ENCODE results near the gene GOLM1.

GOLM1 gene

DNA sequence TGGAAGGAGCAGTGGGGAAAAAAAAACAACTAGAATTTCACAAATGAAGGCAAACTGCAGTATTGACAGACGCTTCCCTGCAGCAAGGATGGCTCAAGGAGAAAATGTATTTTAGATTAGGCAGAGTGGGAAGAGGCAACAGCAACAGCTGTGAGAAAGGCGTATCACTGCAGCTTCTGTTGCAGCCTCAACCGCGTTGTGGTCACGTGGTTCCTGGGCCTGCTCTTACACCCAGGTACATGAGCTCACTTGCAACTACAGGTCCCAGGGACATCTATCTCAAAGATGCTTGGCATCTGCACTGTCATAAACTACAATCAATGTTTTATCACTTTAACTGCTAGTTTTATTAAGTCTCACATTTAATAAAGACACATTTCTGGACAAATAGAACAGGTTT, 36.0 kb upstream of the GOLM1 start:
- Histone ChIP-seq H2AFZ (ENCODE audit: low read depth, low read length) (no peak overlapping the region), H3K4me2 (ENCODE audit: low read length) (no peak overlapping the region), H4K20me1 (ENCODE audit: insufficient read depth, low read length) (no peaks in the 10 kb centered on the region), H3K36me3 (replicated peaks; ENCODE audit: low read depth, low read length) (no peaks in the 10 kb centered on the region), H3K4me1 (ENCODE audit: low read length) (no peaks in the 10 kb centered on the region), H3K79me2 (ENCODE audit: low read length) (no peaks in the 10 kb centered on the region), H3K9me3 (ENCODE audit: insufficient read depth, low read length) (no peaks in the 10 kb centered on the region), H3K4me3 (ENCODE audit: low read length) (no peak overlapping the region), H3K27ac (ENCODE audit: low read length) (no peak overlapping the region), H3K9ac (ENCODE audit: low read length) (no peak overlapping the region), H3K27me3 (ENCODE audit: low read depth, low read length) (peaks cover 5% of the 10 kb centered on the region; the same call in 1 of the 2 replicates)
- TF ChIP-seq, protein P1, sequence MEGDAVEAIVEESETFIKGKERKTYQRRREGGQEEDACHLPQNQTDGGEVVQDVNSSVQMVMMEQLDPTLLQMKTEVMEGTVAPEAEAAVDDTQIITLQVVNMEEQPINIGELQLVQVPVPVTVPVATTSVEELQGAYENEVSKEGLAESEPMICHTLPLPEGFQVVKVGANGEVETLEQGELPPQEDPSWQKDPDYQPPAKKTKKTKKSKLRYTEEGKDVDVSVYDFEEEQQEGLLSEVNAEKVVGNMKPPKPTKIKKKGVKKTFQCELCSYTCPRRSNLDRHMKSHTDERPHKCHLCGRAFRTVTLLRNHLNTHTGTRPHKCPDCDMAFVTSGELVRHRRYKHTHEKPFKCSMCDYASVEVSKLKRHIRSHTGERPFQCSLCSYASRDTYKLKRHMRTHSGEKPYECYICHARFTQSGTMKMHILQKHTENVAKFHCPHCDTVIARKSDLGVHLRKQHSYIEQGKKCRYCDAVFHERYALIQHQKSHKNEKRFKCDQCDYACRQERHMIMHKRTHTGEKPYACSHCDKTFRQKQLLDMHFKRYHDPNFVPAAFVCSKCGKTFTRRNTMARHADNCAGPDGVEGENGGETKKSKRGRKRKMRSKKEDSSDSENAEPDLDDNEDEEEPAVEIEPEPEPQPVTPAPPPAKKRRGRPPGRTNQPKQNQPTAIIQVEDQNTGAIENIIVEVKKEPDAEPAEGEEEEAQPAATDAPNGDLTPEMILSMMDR (IDR thresholded peaks at IDR 0.05; ENCODE audit: low read depth, low read length), result no peak
- no peak for TF ChIP-seq EZH2phosphoT487 (IDR thresholded peaks at IDR 0.05; ENCODE audit: low read depth)

DNA sequence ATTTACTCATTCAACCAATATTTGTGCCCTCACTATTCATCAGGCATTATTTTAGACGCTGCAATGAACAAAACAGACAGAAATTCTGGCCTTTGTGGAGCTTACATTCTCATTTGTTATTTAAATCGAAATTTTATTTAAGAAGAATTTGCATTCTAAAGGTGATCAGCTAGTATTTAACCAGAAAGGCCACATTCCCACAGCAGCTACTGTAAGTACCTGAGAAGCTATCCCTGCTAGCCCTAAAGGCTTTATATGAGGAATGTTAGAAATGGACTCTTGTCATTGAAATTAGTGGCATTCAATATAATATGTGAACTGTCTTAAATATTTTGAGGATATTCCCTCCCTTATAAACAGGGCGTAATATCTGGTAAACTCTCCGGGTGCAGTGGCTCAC, 35.0 kb upstream of the GOLM1 start:
- no peaks in the 10 kb centered on the region for H3K4me1 ChIP-seq (ENCODE audit: low read length)
- H3K4me2 ChIP-seq (ENCODE audit: low read length), result no peak overlapping the region
- H3K27me3 ChIP-seq (ENCODE audit: low read depth, low read length), result peaks cover 5% of the 10 kb centered on the region; the same call in 1 of the 2 replicates
- no peaks in the 10 kb centered on the region for H3K36me3 ChIP-seq (replicated peaks; ENCODE audit: low read depth, low read length)
- H2AFZ ChIP-seq (ENCODE audit: low read depth, low read length), result no peak overlapping the region
- H3K9me3 ChIP-seq (ENCODE audit: insufficient read depth, low read length), result no peaks in the 10 kb centered on the region
- H3K27ac ChIP-seq (ENCODE audit: low read length), result no peak overlapping the region
- H3K4me3 ChIP-seq (ENCODE audit: low read length), result no peak overlapping the region
- H3K9ac ChIP-seq (ENCODE audit: low read length), result no peak overlapping the region
- TF ChIP-seq EZH2phosphoT487 (IDR thresholded peaks at IDR 0.05; ENCODE audit: low read depth), result no peak
- TF ChIP-seq, protein P1 (IDR thresholded peaks at IDR 0.05; ENCODE audit: low read depth, low read length), result no peak
- H4K20me1 ChIP-seq (ENCODE audit: insufficient read depth, low read length), result no peaks in the 10 kb centered on the region
- H3K79me2 ChIP-seq (ENCODE audit: low read length), result no peaks in the 10 kb centered on the region

DNA sequence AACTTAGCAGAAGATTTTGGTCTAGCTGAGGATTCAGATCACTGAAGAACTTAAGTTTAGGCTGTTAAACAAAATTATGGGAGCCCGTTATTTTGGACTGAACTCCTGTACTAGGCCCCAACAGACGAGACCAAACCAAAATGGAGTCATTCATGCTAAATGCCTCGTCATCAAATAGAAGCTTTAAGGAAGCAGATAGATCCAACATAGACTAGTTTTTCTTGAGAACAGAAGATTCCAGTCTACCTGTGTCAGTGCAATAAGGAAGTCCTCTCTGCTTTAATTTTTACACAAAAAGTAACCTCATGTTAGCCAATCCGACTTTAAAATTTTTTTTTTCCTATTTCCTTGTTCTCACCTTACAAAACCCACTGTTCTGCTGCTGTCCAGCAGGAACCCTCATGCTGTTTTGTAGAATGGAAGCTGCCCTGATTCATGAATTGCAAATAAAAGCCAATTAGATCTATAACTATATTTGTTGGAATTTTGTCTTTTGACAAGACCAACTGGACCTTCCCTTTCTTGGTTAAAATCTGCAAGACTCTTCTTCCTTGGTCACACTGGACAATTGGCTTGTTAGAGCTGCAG, 29.0 kb upstream of the GOLM1 start:
- Histone ChIP-seq H3K79me2 (ENCODE audit: low read length) (no peaks in the 10 kb centered on the region), H4K20me1 (ENCODE audit: insufficient read depth, low read length) (no peaks in the 10 kb centered on the region), H3K27me3 (ENCODE audit: low read depth, low read length) (peaks cover 19% of the 10 kb centered on the region; the same call in 1 of the 2 replicates), H3K4me1 (ENCODE audit: low read length) (no peaks in the 10 kb centered on the region), H3K9ac (ENCODE audit: low read length) (no peak overlapping the region), H3K36me3 (replicated peaks; ENCODE audit: low read depth, low read length) (no peaks in the 10 kb centered on the region), H3K27ac (ENCODE audit: low read length) (no peak overlapping the region), H3K4me3 (ENCODE audit: low read length) (no peak overlapping the region), H3K4me2 (ENCODE audit: low read length) (no peak overlapping the region), H3K9me3 (ENCODE audit: insufficient read depth, low read length) (no peaks in the 10 kb centered on the region), H2AFZ (ENCODE audit: low read depth, low read length) (no peak overlapping the region)
- TF ChIP-seq EZH2phosphoT487 (IDR thresholded peaks at IDR 0.05; ENCODE audit: low read depth), result no peak
- TF ChIP-seq, protein P1 (IDR thresholded peaks at IDR 0.05; ENCODE audit: low read depth, low read length), result no peak

DNA sequence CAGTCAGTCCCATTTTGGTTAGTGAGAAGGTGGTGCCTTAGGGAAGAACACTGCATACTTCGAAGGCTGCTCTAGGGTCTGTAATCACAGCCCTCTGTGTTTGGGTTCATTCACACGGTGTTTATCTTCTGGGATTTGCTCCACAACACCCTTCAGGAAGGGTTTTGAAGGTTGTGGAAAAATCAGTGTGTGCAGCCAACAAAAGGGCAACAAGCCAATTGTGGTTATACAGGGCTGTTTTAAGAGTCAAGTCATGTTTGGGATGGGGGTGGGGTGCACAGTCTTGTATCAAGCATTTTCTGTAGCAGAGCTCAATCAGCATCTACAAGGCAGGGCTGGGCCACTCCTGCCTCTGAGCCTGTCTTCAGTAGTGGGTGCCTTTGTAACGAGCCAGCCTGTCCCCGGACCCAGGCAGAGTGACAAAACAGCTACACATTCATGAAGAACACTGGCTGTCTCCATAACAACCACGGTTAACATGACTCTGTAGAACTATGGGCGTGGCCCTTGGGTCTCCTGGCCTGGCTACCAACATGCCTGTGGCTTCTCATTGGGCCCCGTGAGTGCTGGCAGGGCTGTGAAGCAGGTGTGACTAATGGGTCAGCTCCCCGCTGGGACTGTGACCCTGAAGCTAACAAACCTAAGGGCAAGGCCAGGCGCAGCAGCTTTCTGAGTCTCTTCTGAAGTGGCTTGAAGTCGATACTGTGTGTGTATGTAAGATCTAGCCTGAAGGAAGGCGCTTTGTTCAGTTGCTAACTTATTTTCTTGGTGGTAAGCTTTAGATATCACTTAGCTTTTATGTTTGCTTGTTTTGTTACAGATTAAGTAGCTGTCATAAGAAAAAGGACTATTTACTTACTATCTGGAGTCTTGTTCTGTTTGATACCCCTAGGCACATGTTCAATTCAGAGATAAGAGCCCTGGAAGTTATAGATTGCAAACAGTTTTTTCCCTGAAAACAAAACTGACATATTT, 27.9 kb upstream of the GOLM1 start:
- H2AFZ ChIP-seq (ENCODE audit: low read depth, low read length), result no peak overlapping the region
- no peaks in the 10 kb centered on the region for H4K20me1 ChIP-seq (ENCODE audit: insufficient read depth, low read length)
- no peaks in the 10 kb centered on the region for H3K79me2 ChIP-seq (ENCODE audit: low read length)
- H3K4me3 ChIP-seq (ENCODE audit: low read length), result no peak overlapping the region
- H3K27ac ChIP-seq (ENCODE audit: low read length), result no peak overlapping the region
- peaks cover 25% of the 10 kb centered on the region; the same call in 1 of the 2 replicates for H3K27me3 ChIP-seq (ENCODE audit: low read depth, low read length)
- no peaks in the 10 kb centered on the region for H3K4me1 ChIP-seq (ENCODE audit: low read length)
- H3K36me3 ChIP-seq (replicated peaks; ENCODE audit: low read depth, low read length), result no peaks in the 10 kb centered on the region
- no peaks in the 10 kb centered on the region for H3K9me3 ChIP-seq (ENCODE audit: insufficient read depth, low read length)
- TF ChIP-seq, protein P1 (IDR thresholded peaks at IDR 0.05; ENCODE audit: low read depth, low read length), result no peak
- no peak for TF ChIP-seq EZH2phosphoT487 (IDR thresholded peaks at IDR 0.05; ENCODE audit: low read depth)
- no peak overlapping the region for H3K4me2 ChIP-seq (ENCODE audit: low read length)
- no peak overlapping the region for H3K9ac ChIP-seq (ENCODE audit: low read length)
